Stimulated activated CD4-positive, alpha-beta T cell treated with anti-CD3 and anti-CD28 coated beads, Interleukin-12 subunit alpha, Interleukin-12 subunit beta, amount 100 ng/mL, for 24 hours (primary cell): ENCODE data around the gene DBH.
"Not testable (repeated sequence)": the region's sequence is repeated elsewhere in the genome, so short reads cannot be mapped to it uniquely, and the experiment has no call there.

ENCODE experiments used
- DNase-seq, 2 experiments: peaks; one replicate each; pipeline ENCODE4 v3.0.0-alpha.2; 2020; ENCODE audit warnings: low read depth in 2 of 2

Gene DBH

DNA sequence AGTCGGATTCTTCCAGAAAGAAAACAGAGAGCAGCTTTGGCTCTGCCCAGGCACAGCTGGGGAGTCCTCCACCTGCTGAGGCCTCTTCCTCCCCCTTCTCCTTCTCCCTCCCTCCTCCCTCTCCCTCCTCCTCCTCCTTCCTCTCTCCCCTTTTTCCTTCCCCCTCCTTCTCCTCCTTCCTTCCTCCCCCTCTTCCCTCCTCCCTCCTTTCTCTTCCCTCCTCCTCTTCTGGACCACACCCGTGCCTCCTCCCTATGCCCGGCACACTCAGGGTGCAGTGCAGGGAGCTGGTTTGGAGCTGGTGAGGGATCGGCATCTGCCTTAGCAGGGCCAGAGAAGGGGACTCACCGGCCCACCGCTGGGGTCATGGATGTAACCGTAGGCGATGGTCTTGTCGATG lies 30.2 kb downstream of the DBH start:
- DNase-seq = no peak

- no peak for DNase-seq
Measured at GRCh38 chr9:133666845-133667244, 30.7 kb downstream of the DBH start.

- no peak for DNase-seq
Measured at GRCh38 chr9:133667759-133668450, 31.7 kb downstream of the DBH start.

- DNase-seq = no peak
Measured at GRCh38 chr9:133669182-133669801, 33.1 kb downstream of the DBH start.

DNA sequence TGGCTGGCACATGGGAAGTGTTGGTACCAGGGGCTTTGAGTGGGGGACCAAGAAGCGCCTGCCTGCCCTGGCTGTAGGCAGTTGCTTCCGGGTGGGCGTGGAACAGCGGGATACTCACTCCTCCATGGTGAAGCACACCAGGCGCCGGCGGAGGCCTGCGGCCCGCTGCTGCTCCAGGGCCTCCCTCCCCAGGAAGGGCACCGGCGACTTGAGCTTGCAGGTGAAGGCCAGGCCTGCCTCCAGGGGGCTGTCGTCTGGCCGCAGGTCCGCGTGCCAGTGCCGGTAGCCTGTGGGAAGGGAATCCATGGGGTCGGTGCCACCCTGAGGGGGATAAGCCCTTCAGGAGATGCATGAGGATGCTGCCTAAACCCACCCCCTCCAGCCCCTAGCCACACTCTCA lies 34.3 kb downstream of the DBH start:
- no peak for DNase-seq

DNA sequence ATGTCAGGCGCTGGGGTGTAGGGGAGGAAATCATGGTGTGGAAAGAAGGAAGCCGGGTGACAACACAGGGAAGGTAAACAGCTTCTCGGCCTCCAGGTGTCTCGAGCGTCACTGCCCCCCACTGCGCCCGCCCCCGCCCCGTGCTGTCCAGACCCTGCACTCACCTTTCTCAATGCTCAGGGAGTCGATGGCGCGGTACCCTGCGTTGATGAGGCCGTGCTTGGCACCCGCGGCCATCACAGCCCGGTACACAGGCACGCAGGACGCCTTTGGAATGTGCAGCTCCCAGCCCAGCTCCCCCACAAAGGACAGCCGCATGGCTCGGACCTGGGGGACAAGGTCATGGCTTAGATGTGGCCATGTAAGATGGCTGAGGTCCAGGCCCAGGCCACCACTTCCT lies 35.2 kb downstream of the DBH start:
- DNase-seq = no peak

DNA sequence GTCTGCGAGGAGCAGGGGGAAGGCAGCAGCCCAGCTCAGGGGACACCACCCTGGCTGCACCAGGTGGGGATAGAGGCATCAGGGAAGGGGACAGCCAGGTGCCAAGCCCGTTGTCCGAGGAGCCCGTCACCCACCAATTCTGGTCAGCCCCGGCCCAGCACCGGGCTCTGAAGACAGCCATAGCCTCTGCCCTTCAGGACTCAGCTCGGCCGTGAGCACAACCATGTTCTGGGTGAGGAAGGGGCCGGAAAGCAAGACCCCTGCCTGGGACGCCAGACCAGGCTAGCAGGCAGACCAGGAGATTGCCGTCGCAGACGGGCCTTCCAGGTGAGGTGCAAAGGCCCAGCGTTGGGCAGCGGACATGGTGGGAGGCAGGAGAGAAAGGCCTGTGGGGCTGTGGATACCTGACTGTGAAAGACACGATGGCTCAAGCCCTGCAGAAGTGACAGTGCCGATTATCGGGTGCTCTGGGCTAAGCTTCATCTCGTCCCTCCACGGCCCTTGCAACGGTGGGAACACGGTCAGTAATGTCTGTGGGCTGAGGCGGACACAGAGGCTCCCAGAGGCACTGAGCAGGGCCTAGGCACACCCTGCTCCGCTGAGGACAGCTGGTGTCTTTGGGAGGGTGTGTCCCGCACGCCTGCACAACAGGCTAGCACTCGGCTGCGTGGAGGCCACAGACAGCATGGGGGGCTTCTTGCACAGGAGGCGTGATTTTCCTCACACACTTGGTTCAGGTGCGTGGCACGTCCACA lies 36.5 kb downstream of the DBH start:
- no peak for DNase-seq

GRCh38 chr9:133673258-133673655 lies 37.1 kb downstream of the DBH start:
- no peak for DNase-seq

DNA sequence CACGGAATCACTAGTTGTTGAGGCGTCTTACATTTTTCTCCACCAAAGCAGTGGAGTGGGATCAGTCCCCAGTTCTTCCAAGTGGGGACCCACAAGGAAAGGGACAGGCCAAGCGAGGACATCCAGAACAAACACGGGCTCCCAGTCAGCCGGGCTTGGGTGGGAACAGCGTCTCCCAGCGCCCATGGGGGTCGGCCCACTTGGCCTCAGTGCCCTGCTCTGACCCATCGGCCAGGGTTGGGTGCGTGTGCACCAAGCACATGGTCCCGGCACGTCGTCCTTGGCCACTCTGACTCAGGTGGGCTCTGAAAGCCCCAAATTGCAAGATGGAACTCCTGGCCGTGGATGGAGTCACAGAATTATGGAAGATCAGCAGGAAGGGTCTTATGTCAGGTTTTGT lies 37.9 kb downstream of the DBH start:
- DNase-seq = no peak

- not testable (repeated sequence) for DNase-seq
Measured at GRCh38 chr9:133675796-133676195, 39.6 kb downstream of the DBH start.

DNA sequence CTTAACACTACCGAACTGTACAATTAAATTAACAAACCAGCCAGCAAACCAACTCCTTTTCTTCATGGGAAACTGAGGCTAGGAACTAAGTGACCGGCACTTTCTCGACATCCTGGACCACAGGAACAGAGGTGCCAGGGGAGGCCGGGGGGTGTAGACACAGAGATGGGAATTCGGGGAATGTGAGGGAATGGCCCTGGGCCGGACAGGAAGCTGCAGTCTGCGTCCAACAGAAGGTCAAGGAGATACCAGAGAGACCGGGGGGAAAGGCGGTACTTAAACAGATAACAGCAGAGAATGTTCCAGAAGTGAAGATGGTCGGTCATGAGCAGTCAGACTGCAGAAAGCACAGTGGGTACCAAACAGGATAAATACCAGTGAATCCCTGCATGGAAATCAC lies 40.3 kb downstream of the DBH start:
- no peak for DNase-seq

- DNase-seq = no peak
Measured at GRCh38 chr9:133677126-133678010, 41.2 kb downstream of the DBH start.

DNA sequence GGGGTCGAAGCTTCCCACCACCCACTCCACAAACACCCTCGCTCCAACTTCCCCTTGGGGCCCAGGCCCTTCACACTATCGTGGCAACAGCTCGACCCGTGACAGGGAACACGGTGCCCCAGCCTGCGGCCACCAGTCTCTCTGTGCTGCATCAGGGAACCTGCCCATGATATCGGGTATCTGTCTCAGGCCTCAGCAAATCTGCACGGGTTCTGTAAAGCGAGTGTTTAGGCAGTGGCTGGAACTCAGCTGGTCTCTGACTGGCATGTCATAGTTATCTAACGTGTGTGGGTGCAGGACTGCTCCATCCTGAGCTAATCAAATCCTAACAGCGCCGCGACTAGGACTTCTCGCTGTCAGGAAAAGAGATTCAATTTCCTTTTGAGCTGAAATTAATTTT lies 42.9 kb downstream of the DBH start:
- no peak for DNase-seq

DNA sequence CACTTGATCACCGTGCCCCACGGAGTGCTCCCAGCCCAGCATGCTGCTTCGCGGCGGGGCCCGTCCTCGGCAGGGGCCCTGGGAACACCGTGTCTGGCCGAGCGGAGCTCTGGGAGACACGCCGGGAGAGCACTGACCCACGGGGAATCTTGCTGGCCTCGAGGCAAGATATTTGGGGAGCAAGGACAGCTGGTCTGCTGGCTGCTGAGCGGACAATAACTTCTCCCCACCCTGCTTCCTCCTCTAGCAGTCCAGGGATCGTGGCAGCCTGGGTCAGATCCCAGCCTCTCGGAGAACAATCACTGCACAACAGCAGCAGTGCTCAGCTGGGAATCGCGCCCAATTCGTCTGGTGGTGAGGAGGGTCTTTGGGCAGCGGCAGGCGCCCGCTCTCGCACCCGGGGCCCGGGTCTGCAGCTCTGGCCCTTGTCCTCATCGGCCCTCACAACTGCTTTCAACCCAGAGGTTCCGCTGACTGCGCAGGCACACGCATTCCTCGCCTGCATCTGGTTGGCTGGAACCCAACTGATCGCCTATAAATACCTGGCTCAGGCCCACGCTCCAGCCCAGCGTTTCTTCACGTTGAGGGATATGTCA lies 43.4 kb downstream of the DBH start:
- no peak for DNase-seq

GRCh38 chr9:133680250-133680975 lies 44.2 kb downstream of the DBH start:
- DNase-seq = no peak

GRCh38 chr9:133680976-133681657 lies 45.0 kb downstream of the DBH start:
- DNase-seq = no peak

DNA sequence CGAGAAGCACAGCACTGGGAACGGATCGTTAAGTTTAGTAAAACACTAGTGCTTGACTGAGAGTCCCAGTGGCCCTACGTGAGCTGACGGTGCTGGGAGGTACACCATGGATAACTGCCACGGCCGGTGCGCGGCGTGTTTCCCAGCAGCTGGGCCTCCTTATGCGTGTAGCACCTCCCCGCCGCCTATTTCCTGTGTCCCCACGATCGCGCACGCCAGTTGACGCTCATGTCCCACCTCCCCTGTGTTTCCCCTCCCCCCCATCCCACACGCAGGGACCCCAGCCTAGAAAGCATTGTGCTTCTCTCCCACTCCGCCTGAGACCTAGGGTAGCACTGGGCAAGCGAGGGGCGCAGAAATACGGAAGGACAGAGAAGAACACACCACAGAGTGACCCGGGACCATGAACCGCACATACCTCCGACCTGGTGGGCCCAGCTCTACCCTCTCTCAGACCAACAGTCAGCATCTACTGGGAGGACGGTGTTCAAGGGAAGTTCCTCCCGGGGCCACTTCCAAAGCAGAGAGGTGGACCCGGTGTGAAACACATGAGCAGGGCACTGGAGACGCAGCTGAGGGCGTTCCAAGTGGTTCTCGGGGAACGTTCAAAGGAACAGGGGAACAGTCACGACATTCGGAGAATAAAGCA lies 45.6 kb downstream of the DBH start:
- DNase-seq = no peak

DNA sequence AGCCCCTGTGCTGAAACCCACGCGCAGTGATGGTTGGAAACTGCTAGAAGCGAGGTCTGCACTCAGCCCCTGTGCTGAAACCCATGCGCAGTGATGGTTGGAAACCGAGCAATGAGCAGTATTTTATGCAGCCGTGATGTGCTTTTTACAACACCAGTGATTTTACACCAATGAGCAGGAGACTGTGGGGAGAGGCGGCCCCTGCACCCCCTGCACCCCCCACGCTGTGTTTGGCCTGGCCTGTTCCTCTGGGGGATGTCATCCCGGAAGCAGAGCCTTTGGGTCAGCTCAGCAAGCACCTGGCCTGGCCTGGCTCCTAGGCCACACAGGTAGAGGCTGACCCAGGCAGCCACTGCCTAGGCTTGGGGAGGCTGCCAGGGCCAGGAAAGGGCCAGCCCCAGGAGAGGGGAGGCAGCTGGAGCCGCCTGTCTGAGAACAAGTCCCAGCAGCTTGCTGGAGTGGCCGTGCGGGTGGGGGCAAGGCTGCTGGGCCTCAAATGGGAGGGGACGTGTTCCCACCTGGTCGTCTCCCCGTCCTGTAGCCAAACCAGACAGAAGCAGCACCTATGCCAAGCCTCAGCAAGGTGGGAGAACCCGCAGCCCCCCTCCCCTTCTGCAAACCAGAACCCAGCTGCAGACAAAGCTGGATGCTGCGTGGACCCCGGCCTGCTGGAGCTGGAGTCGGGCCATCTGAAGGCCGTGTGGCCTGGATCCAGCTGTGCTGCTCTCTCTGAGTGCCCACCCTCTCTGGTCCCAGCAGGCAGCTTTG lies 46.8 kb downstream of the DBH start:
- DNase-seq = no peak

- peak in 1 of 2 experiments; percentile 34 for DNase-seq
Measured at GRCh38 chr9:133683586-133684120, 47.5 kb downstream of the DBH start.
